ENCODE results near the gene TIFAB. TPM values are rescaled to one million over a fixed set of nuclear protein-coding genes. Genes with fewer than 3 reads are reported as not detected.

TIFAB gene
- total RNA-seq, 1 donor from 2014 or later, result not detected

GRCh38 chr5:135428586-135428985 is 23.6 kb downstream of the TIFAB start:
- intact Hi-C loops (cut with micrococcal nuclease), result no loop called here

- intact Hi-C loops (cut with micrococcal nuclease), result loop anchor here (1.0 to 2.0 kb wide), 2 partner anchors 27 to 66 kb away; partner anchors contain the start of gene MACROH2A1
These were observed 25.8 kb downstream of the TIFAB start for GRCh38 chr5:135426102-135427082.

GRCh38 chr5:135425641-135426040 is 26.5 kb downstream of the TIFAB start:
- intact Hi-C loops (cut with micrococcal nuclease), result loop anchor here (1.0 to 2.0 kb wide), 2 partner anchors 26 to 65 kb away; partner anchors contain the start of gene MACROH2A1

GRCh38 chr5:135423846-135424168 is 28.3 kb downstream of the TIFAB start:
- intact Hi-C loops (cut with micrococcal nuclease), result no loop called here

- intact Hi-C loops (cut with micrococcal nuclease), result no loop called here
These were observed 28.9 kb downstream of the TIFAB start for GRCh38 chr5:135423146-135423845.

- intact Hi-C loops (cut with micrococcal nuclease), result no loop called here
These were observed 29.7 kb downstream of the TIFAB start for GRCh38 chr5:135422419-135422818.

- intact Hi-C loops (cut with micrococcal nuclease), result no loop called here
These were observed 35.1 kb downstream of the TIFAB start for GRCh38 chr5:135417083-135417482.

- intact Hi-C loops (cut with micrococcal nuclease), result no loop called here
These were observed 47.1 kb downstream of the TIFAB start for GRCh38 chr5:135405082-135405481.

GRCh38 chr5:135402031-135402430 is 50.1 kb downstream of the TIFAB start:
- intact Hi-C loops (cut with micrococcal nuclease), result no loop called here

GRCh38 chr5:135400866-135401265 is 51.3 kb downstream of the TIFAB start:
- intact Hi-C loops (cut with micrococcal nuclease), result no loop called here

GRCh38 chr5:135399794-135400542 is 52.2 kb downstream of the TIFAB start:
- intact Hi-C loops (cut with micrococcal nuclease), result loop anchor here (1.0 to 10.0 kb wide), 3 partner anchors 23 to 495 kb away; partner anchors contain the start of gene PCBD2

- intact Hi-C loops (cut with micrococcal nuclease), result loop anchor here (1.0 to 10.0 kb wide), 3 partner anchors 22 to 494 kb away; partner anchors contain the start of gene PCBD2
These were observed 53.0 kb downstream of the TIFAB start, which contains the start of gene MACROH2A1 for GRCh38 chr5:135398855-135399793. Gene MACROH2A1, minus strand, starts transcription at chr5:135399231. Its CDS starts 10,138 bp downstream, at chr5:135389093.

GRCh38 chr5:135398160-135398854 is 53.8 kb downstream of the TIFAB start:
- intact Hi-C loops (cut with micrococcal nuclease), result loop anchor here (2.0 to 10.0 kb wide), 2 partner anchors 22 to 494 kb away; partner anchors contain the start of gene PCBD2

Other genes starting within 250 kb of the TIFAB start
- gene MACROH2A1, start 53.1 kb downstream of the TIFAB start, total RNA-seq, result 315 and 325 TPM in 2 replicates
- gene DCANP1, start 5.0 kb downstream of the TIFAB start, total RNA-seq, result not detected in 2 replicates
- not detected in 2 replicates for gene NEUROG1, start 83.6 kb upstream of the TIFAB start, total RNA-seq
- not detected in 2 replicates for gene CXCL14, start 126.6 kb upstream of the TIFAB start, total RNA-seq

All from T-helper 2 cell treated with Interferon-gamma antibody and Interleukin-4, amounts not matched to agents 100 ng/mL and 5 ng/mL, for 36 hours (primary cell).